HepG2 (cell line): Measurements from ENCODE around the gene MAGED2. TPM values are rescaled to one million over a fixed set of nuclear protein-coding genes. Genes with fewer than 3 reads are reported as not detected.

Experiments
- ATAC-seq: fragments of 200-7000 bp; cut with Tn5 transposase; 3 replicates; pipeline ENCODE4 v1.9.1; 2020; ENCODE audit warnings: mild to moderate bottlenecking, moderate library complexity
- BruUV-seq: library from RNA; stranded (reverse); fragments of 400-500 nt; replicated peaks from 2 replicates; lab custom pipeline; 2021; lab: Mats Ljungman, UMichigan
- CTCF ChIA-PET: fragments of 300-600 bp; formaldehyde crosslinking; extraction: SDS; loops from one replicate; lab custom pipeline; 2021; ENCODE audit warnings: low total read pairs, inconsistent platforms, low intra/inter-chr PET ratio; lab: Yijun Ruan, JAX
- POLR2A ChIA-PET: fragments of 350-600 bp; sonication (Branson Sonifier 250); formaldehyde crosslinking; loops from one replicate; lab custom pipeline; 2020; ENCODE audit warnings: antibody characterized with exemption, inconsistent platforms; lab: Yijun Ruan, JAX
- DNase-seq: peaks from one replicate; pipeline ENCODE4 v3.0.0-alpha.2; 2015; ENCODE audit warnings: low spot score
- FAIRE-seq: peaks from 3 replicates; lab custom pipeline; 2011; peaks lifted over from hg19 to GRCh38; lab: Jason Lieb, UNC
- H2AFZ ChIP-seq: one replicate; pipeline ENCODE4 v1.6.1; 2011; ENCODE audit warnings: low read length, inconsistent platforms
- H3K27ac ChIP-seq: fragments of 300-600 bp; 3 replicates; pipeline ENCODE4 v1.8.0; 2011; ENCODE audit warnings: mixed run types, mild to moderate bottlenecking, mixed read lengths, low read length, inconsistent platforms; ENCODE audit not compliant: insufficient read depth; ENCODE audit errors: extremely low read length
- H3K27me3 ChIP-seq, 2 experiments: fragments of 200-600 bp in 1 of 2; 2 replicates in 1 of 2; 3 replicates in 1 of 2; pipeline versions ENCODE4 v1.6.0 to v1.8.0; 2011; ENCODE audit warnings: low read length in 2 of 2, mild to moderate bottlenecking in 2 of 2, moderate library complexity in 2 of 2, inconsistent platforms in 1 of 2; ENCODE audit not compliant: insufficient read depth in 2 of 2, control insufficient read depth in 1 of 2
- H3K36me3 ChIP-seq, 2 experiments: fragments of 200-600 bp in 1 of 2; replicated peaks in 1 of 2; 2 replicates in 1 of 2; 3 replicates in 1 of 2; pipeline versions ENCODE4 v1.5.1 to v1.8.0; 2011; ENCODE audit warnings: low read length in 2 of 2, inconsistent platforms in 1 of 2; ENCODE audit not compliant: insufficient read depth in 2 of 2, control insufficient read depth in 1 of 2
- H3K4me1 ChIP-seq: 2 replicates; pipeline ENCODE4 v1.5.1; 2012; ENCODE audit warnings: low read length, inconsistent platforms; ENCODE audit not compliant: insufficient read depth
- H3K4me2 ChIP-seq: 2 replicates; pipeline ENCODE4 v1.6.0; 2011; ENCODE audit warnings: low read depth, low read length, inconsistent platforms
- H3K4me3 ChIP-seq, 3 experiments: fragments of 200-600 bp in 1 of 3; sonication (generic), shearing (Covaris generic) in 1 of 3; replicated peaks in 1 of 3; 2 replicates each; pipeline ENCODE4 v1.5.1; 2011 to 2016; ENCODE audit warnings: low read length in 3 of 3, inconsistent platforms in 2 of 3, low read depth in 2 of 3, mild to moderate bottlenecking in 2 of 3, control low read depth in 1 of 3, mixed read lengths in 1 of 3; ENCODE audit not compliant: insufficient read depth in 1 of 3
- H3K79me2 ChIP-seq: one replicate; pipeline ENCODE4 v1.6.1; 2011; ENCODE audit warnings: low read length, inconsistent platforms; ENCODE audit not compliant: insufficient read depth
- H3K9ac ChIP-seq: 2 replicates; pipeline ENCODE4 v1.6.0; 2011; ENCODE audit warnings: mild to moderate bottlenecking, low read depth, low read length, inconsistent platforms; ENCODE audit not compliant: insufficient read depth
- H3K9me3 ChIP-seq: 2 replicates; pipeline ENCODE4 v1.5.1; 2012; ENCODE audit warnings: mild to moderate bottlenecking, low read length
- H4K20me1 ChIP-seq: 2 replicates; pipeline ENCODE4 v1.6.0; 2011; ENCODE audit warnings: inconsistent platforms, mild to moderate bottlenecking, low read length, moderate library complexity; ENCODE audit not compliant: insufficient read depth
- HDAC2 ChIP-seq: sonication (generic); formaldehyde crosslinking; IDR thresholded peaks from 2 replicates; pipeline ENCODE4 v1.4.0; 2020; ENCODE audit warnings: missing genetic modification reagents
- KDM4B ChIP-seq: sonication (generic); formaldehyde crosslinking; IDR thresholded peaks from 2 replicates; pipeline ENCODE4 v1.4.0; 2020; ENCODE audit warnings: missing genetic modification reagents
- MTA3 ChIP-seq: sonication (generic); formaldehyde crosslinking; IDR thresholded peaks from 2 replicates; pipeline ENCODE4 v1.4.0; 2020; ENCODE audit warnings: missing genetic modification reagents
- POGZ ChIP-seq: sonication (generic); formaldehyde crosslinking; IDR thresholded peaks from 2 replicates; pipeline ENCODE4 v1.4.0; 2020; ENCODE audit warnings: mild to moderate bottlenecking, missing genetic modification reagents
- POLR2AphosphoS5 ChIP-seq: IDR thresholded peaks from 2 replicates; pipeline ENCODE4 v1.6.1; 2012; ENCODE audit warnings: low read depth, low read length
- ZNF24 ChIP-seq: fragments of 450-650 bp; IDR thresholded peaks from 2 replicates; pipeline ENCODE4 v1.6.1; 2017; ENCODE audit warnings: antibody characterized with exemption, mild to moderate bottlenecking
- ZSCAN30 ChIP-seq: sonication (generic); formaldehyde crosslinking; IDR thresholded peaks from 2 replicates; pipeline ENCODE4 v1.5.0; 2020; ENCODE audit warnings: mild to moderate bottlenecking, missing genetic modification reagents
- WGBS: methylation state at CpG from one replicate; pipeline ENCODE4 v1.1.6; 2017; ENCODE audit warnings: low lambda C conversion rate; 5-methylcytosine and 5-hydroxymethylcytosine counted together
- in situ Hi-C: cut with HindIII; loops from 2 replicates; pipeline ENCODE4 v1.10.0; 2017; ENCODE audit warnings: low pct_unique_long_range_greater_than_20kb; ENCODE audit not compliant: extremely low pct_ligation_motif_present
- intact Hi-C: fragments of 100-400 bp; cut with micrococcal nuclease; formaldehyde crosslinking; loops from one replicate; pipeline ENCODE4 v1.10.0; 2022; ENCODE audit not compliant: unreplicated experiment
- polyA plus RNA-seq, 8 experiments: library from polyadenylated mRNA; depleted of rRNA in 3 of 8; stranded (reverse) in 7 of 8; unstranded in 1 of 8; fragments of >200 nt; fragmentation: Illumina TruSeq in 4 of 8; extraction: Trizol in 4 of 8; gene quantifications; 2 replicates each; pipeline versions ENCODE4 v1.2.1 to v1.2.3, GENCODE V29; 2011 to 2016; ENCODE audit warnings: low read depth in 4 of 8, missing spikeins in 1 of 8, mixed read lengths in 1 of 8; ENCODE audit not compliant: insufficient read depth in 1 of 8
- total RNA-seq, 5 experiments: library from RNA; depleted of rRNA; stranded (reverse); fragments of >200 nt; fragmentation: Illumina TruSeq; extraction: Trizol; gene quantifications; 2 replicates each; pipeline ENCODE4 v1.2.3, GENCODE V29; 2016; ENCODE audit warnings: low read depth in 1 of 5
- TF ChIP-seq, protein P1 (sequence below): sonication (generic); formaldehyde crosslinking; IDR thresholded peaks from 2 replicates; pipeline ENCODE4 v1.8.1; 2023; ENCODE audit warnings: mild to moderate bottlenecking, moderate library complexity, missing genetic modification reagents

MAGED2 gene
- total and polyA plus RNA-seq, 2 of the 13 experiments (the other 11 are each of a cell fraction or from before 2014, with no cell fraction given): 142 to 153 TPM

DNA sequence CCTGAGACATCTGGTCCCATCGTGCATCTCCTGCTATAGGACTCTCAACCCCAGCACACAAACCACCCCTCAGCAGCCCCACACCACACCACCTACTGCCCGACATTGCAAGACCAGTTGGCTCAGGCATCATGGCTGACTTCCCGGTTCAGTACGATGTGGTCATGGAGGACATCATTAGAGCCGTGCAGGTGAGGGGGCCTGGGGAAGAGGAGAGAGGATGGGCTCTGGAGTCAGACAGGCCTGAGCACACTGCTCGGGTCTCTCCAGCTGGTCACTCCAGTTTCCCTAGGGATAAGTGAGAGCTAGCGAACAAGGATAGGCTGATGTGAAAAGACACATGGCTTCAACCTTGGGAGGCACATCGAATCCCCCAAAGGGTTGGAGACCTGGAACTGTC, 17.2 kb downstream of the MAGED2 start:
- Histone ChIP-seq H3K9ac (no peak overlapping the region), H3K4me3 (no peak overlapping the region), H4K20me1 (no peaks in the 10 kb centered on the region), H3K36me3 (no peaks in the 10 kb centered on the region), H3K79me2 (no peaks in the 10 kb centered on the region), H3K9me3 (no peaks in the 10 kb centered on the region), H3K4me1 (no peaks in the 10 kb centered on the region), H3K27me3 (no peaks in the 10 kb centered on the region), H3K27ac (no peak overlapping the region), H2AFZ (no peak overlapping the region)
- ChIA-PET CTCF (no interaction called here), POLR2A (no interaction called here)
- intact Hi-C loops: loop anchor here (5.0 kb wide), 1 partner anchor 233 kb away; no protein-coding TSS in a partner anchor
- no TSS peak for BruUV-seq
- DNase-seq (no peak), ATAC-seq (no peak)
- WGBS: 54% methylated on average over 5 of the region's 8 CpGs
- in situ Hi-C loops: no loop called here
- TF ChIP-seq POGZ: no peak
- no peak for TF ChIP-seq POLR2AphosphoS5
- no peak for TF ChIP-seq ZNF24
- no peak for TF ChIP-seq KDM4B
- TF ChIP-seq, protein P1, sequence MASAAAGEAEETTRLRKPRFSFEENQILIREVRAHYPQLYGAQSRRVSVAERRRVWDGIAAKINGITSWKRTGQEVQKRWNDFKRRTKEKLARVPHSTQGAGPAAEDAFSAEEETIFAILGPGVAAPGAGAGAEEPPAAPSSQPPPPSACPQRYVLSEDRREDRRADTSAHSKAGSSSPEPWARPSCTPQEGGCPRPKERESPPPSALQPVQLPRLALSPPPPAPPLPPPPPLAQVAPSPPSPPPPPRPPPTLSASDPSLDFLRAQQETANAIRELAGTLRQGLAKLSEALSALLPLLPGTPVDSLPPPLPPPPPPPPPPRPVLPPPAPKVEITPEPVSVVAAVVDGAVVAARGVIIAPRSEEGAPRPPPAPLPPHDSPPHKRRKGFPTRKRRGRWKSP (CRISPR knock-in tag): no peak
- no peak for TF ChIP-seq HDAC2 (CRISPR knock-in tag)
- TF ChIP-seq MTA3: no peak
- no peak for TF ChIP-seq ZSCAN30
- TF ChIP-seq, all 625 proteins: peak for 0
- no peak overlapping the region for H3K4me2 ChIP-seq
- FAIRE-seq: no peak
